Myocyte (in vitro differentiated cells): ENCODE data around the gene FAM222A. TPM values are rescaled to one million over a fixed set of nuclear protein-coding genes. Genes with fewer than 3 reads are reported as not detected.

Source experiments
- DNase-seq: peaks from one replicate; pipeline ENCODE4 v3.0.0-alpha.2; 2012; ENCODE audit warnings: low read depth
- total RNA-seq: library from RNA; depleted of rRNA; stranded (reverse); fragments of >200 nt; gene quantifications from 2 replicates; pipeline ENCODE4 v1.2.3, GENCODE V29; 2014

Gene FAM222A
- total RNA-seq, 1 donor from 2014 or later = 5.7 TPM

GRCh38 chr12:109737126-109737525 is 23.5 kb downstream of the FAM222A start:
- DNase-seq = no peak

- no peak for DNase-seq
Measured at GRCh38 chr12:109737631-109738030, 24.0 kb downstream of the FAM222A start.

DNA sequence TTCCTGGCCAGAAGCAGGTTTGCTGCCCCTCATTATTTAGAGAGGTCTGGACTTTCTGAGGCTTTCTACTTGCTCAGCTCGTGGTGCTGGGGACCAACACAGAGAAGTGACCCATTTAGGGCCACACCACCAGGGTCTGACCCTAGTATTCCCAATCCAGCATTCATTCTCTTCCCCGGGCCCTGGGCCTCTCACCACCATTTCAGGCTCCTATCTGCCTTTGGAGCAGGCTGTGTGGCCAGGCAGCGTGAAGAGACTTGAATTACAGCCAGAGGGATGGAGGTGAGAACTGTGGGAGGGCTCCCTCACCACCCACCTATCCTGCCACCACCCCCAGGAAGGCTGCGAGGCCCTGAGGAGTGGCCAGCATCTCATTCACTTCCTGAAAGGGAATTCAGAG is 24.6 kb downstream of the FAM222A start:
- no peak for DNase-seq

- DNase-seq = no peak
Measured at GRCh38 chr12:109738878-109739665, 25.4 kb downstream of the FAM222A start.

GRCh38 chr12:109739747-109740693 is 26.4 kb downstream of the FAM222A start:
- DNase-seq = no peak

- no peak for DNase-seq
Measured at GRCh38 chr12:109740694-109741245, 27.1 kb downstream of the FAM222A start.

DNA sequence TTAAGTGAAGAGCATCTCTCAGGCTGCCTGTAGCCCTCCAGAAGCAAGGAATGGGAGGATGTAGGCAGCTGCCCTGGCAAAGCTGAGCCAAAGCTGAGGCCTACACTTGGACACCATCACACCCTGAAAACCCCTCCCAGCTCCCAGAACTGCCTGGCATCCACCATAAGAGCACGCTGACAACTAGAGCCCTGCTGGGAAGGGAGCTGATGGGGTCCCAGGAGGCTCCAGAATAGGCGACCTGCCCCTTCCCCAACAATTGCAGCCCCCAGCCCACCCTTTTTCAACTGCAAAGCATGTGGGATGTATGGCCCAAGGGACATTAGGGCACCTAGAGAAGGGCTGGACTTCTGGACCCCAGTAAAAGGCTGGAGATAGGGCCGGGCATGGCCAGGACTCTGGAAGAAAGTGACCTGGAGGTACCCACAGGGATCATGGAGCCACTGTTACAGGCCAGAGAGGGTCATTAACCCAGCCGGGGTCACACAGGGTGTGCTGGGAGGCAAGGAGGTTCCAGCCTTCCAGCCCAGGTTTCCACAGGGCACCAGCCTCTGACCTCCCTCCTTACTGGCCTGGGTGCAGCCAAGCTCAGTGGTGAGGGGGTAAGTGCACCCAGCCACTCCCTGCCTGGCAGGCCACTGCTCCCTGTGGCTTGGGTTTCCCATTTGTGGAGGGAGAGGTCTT is 27.8 kb downstream of the FAM222A start:
- no peak for DNase-seq

- DNase-seq = no peak
Measured at GRCh38 chr12:109741970-109742703, 28.5 kb downstream of the FAM222A start.

- DNase-seq = no peak
Measured at GRCh38 chr12:109743076-109743910, 29.7 kb downstream of the FAM222A start.

DNA sequence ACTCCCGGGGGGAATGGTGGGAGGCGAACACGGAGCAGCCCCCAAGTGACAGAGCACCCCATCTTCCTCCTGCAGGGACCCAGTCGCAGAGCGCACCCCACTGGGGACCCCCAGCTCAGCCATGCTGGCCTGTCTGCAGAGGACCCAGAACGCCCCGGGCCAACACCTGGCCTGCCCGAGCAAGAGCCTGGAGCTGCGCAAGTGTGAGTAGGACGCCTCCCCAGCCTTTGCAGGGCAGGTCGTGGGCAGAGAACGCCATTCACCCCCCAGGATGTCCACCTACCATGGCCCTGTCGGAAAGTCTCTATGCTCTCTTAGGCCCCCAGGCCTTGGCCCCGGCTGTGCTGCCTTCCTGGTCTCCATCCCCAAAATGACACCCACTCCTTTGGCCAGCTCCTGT is 30.4 kb downstream of the FAM222A start:
- DNase-seq = no peak

DNA sequence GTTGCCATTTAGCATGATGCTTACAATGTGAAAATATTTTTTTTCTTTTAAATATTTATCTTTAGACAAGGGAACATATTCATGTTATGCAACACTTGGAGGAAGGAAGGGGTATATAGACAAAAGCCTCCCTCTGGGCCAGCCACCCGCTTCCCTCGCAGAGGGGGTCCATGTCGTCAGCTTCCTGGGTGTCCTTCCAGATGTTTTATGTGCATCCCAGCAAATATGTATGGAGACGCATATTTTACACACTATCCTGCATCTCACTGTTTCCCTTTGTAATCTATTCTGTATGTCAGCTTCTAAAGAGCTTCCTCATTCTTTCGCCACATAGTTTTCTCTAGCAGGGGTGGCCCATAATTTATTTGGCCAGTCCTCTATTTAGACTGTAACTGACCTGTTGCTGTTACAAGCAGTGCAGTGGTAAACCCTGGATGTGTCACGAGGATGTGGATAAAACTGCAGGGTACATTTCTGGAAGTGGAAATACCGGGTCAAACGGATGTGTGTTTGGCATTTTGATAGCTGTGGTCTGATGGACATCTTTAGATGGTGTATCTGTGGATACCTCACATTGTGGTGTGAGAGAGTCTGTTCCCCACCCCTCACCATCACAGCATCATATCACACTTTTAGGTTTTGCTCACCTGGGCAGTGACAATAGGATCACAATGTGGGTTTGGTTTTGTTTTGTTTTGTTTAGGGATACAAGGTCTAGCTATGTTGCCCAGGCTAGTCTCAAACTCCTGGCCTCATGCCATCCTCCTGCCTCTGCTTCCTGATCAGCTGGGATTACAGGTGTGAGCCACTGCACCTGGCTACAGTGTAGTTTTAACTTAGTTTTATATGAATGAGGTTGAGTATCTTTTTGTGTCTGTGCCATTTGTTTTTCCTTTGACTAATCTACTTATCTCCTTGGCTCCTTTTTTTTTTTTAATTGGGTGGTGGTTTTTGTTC is 31.6 kb downstream of the FAM222A start:
- DNase-seq = no peak

- no peak for DNase-seq
Measured at GRCh38 chr12:109752117-109753053, 38.8 kb downstream of the FAM222A start.

GRCh38 chr12:109753054-109753401 is 39.4 kb downstream of the FAM222A start:
- no peak for DNase-seq

GRCh38 chr12:109753959-109754358 is 40.3 kb downstream of the FAM222A start:
- no peak for DNase-seq

GRCh38 chr12:109756457-109756856 is 42.8 kb downstream of the FAM222A start:
- DNase-seq = no peak

DNA sequence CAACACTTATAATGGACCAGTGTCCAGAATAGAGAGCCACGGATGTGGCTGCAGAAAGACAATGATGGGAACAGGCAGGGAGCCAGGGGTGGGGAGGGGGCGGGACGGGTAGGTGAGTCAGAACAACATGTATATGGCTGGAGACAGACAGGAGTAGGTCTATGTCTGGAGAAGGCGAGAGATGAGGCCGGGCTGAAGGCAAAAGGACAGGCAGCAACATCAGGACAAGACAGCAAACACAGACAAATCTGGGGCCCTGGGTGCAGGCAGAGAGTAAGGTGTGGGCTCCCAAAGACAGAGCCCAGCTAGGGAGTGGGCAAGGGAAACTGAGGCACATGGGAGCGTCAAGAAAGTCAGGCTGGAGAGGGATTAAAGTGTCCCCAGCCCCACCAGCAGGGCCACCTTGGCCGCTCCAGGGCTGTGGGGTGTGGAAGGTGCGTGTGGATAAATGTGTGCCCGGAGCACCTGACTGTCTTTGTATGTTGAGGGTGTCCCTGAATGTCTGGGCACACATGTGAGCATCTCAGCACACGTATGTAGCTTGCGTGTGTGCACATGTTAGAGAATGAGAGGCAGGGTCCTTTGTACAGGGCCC is 44.1 kb downstream of the FAM222A start:
- no peak for DNase-seq
